Activated effector memory CD4-positive, alpha-beta T cell treated with Interleukin-2 at 50 U/mL for 16 hours (primary cell): ENCODE measurements around the gene SLPI.

Source experiments
- DNase-seq: peaks from one replicate; pipeline ENCODE4 v3.0.0-alpha.2; 2020

SLPI gene

DNA sequence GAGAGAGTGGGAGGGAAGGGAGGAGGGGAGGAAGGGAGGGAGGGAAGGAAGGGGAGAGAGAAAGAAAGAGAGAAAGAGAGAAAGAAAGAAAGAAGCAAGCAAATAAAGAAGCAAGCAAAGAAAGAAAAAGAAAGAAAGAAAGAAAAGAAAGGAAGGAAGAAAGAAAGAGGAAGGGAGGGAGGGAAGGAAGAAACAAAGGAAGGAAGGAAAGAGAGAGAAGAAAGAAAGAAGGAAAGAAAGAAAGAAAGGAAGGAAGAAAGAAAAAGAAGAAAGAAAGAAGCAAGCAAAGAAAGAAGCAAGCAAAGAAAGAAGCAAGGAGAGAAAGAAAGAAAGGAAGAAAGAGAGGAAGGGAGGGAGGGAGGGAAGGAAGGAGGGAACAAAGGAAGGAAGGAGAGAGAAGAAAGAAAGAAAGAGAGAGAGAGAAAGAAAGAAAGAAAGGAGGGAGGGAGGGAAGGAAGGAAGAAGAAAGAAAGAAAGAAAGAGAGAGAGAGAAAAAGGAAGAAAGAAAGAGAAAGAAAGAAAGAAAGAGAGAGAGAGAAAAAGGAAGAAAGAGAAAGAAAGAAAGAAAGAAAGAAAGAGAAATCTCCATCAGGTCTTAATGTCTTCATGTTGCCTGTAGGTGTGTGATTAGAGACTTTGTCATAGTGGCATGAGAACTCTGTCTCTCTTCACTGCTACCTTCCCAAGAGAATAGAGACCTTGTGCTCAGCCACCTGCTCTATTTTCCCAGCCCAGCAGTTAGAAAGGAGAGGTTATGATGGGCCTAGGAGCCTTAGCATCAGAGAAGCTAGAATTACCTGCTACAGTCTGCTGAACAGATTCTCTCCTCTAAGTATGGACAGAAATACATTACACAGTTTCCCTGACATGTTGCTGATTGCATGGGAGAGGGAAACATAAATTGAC, 42.5 kb downstream of the SLPI start:
- no peak for DNase-seq

GRCh38 chr20:45209924-45210323, 44.4 kb downstream of the SLPI start:
- no peak for DNase-seq

DNA sequence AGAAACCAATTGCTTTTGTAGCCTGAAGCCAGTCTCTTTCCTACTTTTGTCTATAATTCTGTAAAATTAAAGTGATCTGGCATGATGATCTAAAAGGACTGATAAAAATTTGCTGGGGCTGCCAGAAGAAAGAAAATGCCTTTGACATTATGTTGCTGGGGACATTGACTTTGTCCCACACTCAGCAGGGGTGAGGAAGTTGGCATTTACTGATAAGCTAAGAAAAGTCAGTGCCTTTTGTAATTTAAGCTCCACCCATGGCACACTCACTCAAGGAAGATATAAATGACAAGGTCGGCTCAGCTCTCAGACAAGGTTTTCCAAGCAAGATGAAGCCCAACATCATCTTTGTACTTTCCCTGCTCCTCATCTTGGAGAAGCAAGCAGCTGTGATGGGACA, 47.6 kb downstream of the SLPI start, which contains the start of gene SEMG1:
SEMG1 (plus strand) TSS at position 309 of the 400 bp plus-strand sequence; CDS start at position 330, 21 bp downstream.
- no peak for DNase-seq
